Globus pallidus (tissue), 1 donor: ENCODE measurements around the gene KRT25.
"Not testable (repeated sequence)": the region's sequence is repeated elsewhere in the genome, so short reads cannot be mapped to it uniquely, and the experiment has no call there.

Experiments used
- DNase-seq: peaks from one replicate; pipeline ENCODE4 v3.0.0-alpha.2; 2015; ENCODE audit warnings: low spot score

Gene KRT25

GRCh38 chr17:40751065-40751464 lies 4.1 kb downstream of the KRT25 start:
- DNase-seq = no peak

DNA sequence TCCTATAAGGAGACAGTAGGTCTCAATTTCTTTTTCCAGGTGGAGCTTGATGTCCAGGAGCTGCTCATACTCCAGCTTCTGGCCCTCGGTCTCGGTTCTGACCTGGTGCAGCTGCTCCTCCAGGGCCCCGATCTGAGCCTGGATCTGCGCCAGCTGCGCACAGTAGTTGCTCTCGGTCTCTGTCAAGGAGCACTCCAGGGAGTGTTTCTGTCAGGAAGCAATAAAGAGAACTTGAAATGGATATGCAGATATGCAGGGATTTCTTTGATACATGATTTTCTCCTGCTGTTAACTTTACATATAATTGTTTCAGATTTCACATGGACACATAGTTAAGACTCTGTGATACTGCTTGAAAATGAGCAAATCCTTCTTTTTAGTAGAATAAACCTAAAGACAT lies 4.7 kb downstream of the KRT25 start:
- no peak for DNase-seq

GRCh38 chr17:40748666-40749065 lies 6.5 kb downstream of the KRT25 start:
- not testable (repeated sequence) for DNase-seq

- no peak for DNase-seq
Measured at GRCh38 chr17:40738553-40738952, 16.6 kb downstream of the KRT25 start.

DNA sequence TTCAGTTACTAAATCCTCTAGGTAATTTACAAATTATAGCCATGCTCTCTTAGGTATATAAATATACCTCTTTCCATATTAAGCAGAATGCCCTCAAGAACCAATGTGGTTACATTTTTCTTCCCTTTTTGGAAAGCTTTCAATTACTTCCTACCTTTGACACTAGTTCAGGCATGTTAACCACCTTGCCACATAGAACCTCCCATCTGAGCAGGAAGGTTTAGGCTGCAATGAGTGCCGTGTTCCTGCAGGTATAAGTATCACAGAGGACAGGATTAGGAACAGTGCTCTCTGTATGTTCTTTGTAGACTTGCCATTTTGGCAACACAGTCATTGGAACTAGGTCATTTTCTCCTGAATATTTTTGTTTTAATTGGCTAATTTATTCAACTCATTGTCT lies 20.1 kb downstream of the KRT25 start:
- no peak for DNase-seq

GRCh38 chr17:40734018-40734417 lies 21.1 kb downstream of the KRT25 start:
- no peak for DNase-seq

DNA sequence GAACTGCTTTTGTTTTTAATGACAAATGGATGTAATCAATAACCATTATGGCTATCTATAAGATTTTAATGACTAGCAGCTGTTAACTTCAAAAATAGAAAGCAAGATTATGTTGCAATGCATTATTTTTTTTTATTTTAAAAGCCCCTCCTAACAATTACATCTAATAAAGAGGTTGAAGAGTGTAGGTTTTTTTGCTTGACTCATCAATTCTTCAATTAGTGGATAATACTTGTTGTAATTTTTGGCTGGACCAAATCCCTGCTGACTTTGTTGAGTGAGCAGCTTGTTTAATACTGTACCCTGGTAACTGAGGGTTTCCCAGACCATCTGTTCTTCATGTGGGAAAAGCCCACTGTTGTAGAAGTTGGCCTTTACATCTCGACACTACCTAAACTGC lies 24.2 kb downstream of the KRT25 start:
- DNase-seq = no peak

DNA sequence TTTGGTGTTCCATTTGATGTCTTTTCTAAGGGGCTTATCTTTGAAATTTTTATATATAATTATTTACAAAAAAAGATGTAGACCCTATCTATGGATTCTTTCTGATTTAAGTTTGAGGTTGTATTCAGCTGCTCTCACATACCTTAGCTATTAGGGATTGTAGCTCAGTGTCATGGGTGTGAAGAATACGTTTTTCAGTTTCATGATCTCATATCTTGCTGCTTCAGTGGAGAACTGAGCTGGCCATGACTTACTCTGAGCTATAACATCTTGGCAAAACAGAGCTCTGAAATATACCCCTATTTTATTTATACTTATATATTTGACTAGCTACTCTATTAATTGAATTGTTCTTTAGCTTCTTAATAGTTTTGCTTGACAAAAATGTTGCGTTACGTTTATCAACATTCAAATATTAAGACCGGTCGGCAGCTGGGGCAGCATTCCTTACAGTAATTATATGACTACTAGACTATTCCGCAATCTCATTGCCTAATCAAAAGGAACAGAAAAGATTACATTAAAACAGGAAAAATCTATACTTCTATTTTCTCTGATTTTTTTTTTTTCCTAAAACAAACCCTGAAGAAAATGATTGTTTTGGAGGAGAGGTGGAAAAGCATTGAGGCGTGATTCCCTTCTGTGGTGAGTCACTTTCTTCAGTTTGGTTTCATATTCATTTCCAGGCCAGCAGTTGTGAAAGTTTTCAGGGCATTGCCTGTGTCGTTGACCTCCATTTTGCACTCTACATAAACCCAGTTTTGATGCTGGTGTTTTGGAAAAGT lies 27.5 kb downstream of the KRT25 start:
- DNase-seq = no peak

GRCh38 chr17:40726919-40727318 lies 28.2 kb downstream of the KRT25 start:
- DNase-seq = no peak

GRCh38 chr17:40724656-40725055 lies 30.5 kb downstream of the KRT25 start:
- DNase-seq = no peak

GRCh38 chr17:40722241-40722640 lies 32.9 kb downstream of the KRT25 start:
- no peak for DNase-seq

DNA sequence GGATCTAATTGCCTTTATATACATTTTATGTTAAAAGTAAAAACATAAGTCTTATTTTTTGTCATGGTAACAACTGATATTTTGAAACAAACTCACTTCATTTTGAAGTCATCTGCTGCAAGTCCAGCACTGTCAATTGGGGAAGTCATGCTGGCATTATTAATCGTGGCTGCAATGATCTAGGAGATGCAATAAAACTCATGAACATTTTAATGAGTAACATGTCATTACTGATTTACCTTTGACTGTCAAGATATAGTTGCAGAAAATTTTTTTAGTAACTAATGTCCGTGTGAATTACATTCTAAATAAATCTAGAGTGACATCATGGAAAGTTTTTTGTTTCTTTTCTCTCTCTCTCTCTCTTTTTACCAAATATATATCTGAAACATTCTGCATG lies 34.2 kb downstream of the KRT25 start:
- DNase-seq = no peak

- no peak for DNase-seq
Measured at GRCh38 chr17:40718930-40719329, 36.2 kb downstream of the KRT25 start.

DNA sequence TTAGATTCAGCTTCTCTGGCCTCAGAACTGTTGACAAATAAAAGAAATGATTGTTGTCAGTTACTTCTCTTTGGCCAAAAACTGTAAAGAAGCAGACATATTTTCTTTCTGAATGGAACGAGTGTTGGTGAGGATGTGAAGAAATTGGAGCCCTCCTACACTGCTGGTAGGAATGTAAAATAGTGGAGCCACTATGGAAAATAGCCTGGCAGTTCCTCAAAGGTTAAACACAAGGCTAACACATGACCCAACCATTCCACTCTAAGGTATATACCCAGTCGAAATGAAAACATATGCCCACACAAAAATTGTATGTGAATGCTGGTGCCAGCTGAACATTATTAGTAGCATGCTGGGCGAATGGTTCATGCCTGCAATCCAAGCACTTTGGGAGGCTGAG lies 37.4 kb downstream of the KRT25 start:
- DNase-seq = no peak

GRCh38 chr17:40714473-40714872 lies 40.7 kb downstream of the KRT25 start:
- DNase-seq = no peak

- DNase-seq = no peak
Measured at GRCh38 chr17:40707745-40708144, 47.4 kb downstream of the KRT25 start.

- DNase-seq = no peak
Measured at GRCh38 chr17:40705584-40705983, 49.5 kb downstream of the KRT25 start.

GRCh38 chr17:40703652-40704051 lies 51.5 kb downstream of the KRT25 start, which contains the start of gene KRT24:
Gene KRT24 (minus strand): TSS chr17:40703752. CDS start chr17:40703693, 59 bp downstream.
- DNase-seq = no peak

- no peak for DNase-seq
Measured at GRCh38 chr17:40702271-40702670, 52.9 kb downstream of the KRT25 start.

DNA sequence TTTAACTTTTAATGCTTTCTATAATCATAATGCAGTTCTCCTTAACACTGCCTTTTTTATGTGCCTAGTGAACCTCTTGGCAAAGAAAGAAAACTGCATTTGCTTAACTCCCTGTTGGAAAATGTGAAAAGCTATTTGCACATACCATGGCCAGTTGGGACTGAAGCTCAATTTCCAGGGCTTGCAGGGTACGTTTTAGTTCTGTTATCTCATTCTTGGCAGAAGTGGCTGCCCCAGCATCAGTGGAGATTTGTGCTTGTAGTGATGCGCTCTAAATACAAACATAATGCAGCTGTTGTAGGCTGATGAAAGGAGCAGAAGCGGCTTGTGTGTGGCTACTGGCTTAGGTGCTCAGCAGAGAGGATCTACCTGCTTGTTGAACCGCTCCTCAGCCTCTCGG lies 55.3 kb downstream of the KRT25 start:
- no peak for DNase-seq

GRCh38 chr17:40699371-40699770 lies 55.8 kb downstream of the KRT25 start:
- DNase-seq = no peak
